HG02973 (cell line): ENCODE results near the gene PCDHGB2.
"Not testable (repeated sequence)": the region's sequence is repeated elsewhere in the genome, so short reads cannot be mapped to it uniquely, and the experiment has no call there.

Experiments used
- ATAC-seq: cut with Tn5 transposase; IDR thresholded peaks from one replicate; pipeline ENCODE4 v1.9.1; 2021; ENCODE audit warnings: moderate library complexity; ENCODE audit not compliant: unreplicated experiment

PCDHGB2 gene

GRCh38 chr5:141359790-141360426, at the start of gene PCDHGB2:
Gene PCDHGB2, plus strand, starts transcription at chr5:141359994. Its CDS starts 142 bp downstream, at chr5:141360136.
- no peak for ATAC-seq

- no peak for ATAC-seq
Observed at GRCh38 chr5:141313711-141314110, 46.1 kb upstream of the PCDHGB2 start.

GRCh38 chr5:141316963-141317362, 42.8 kb upstream of the PCDHGB2 start:
- not testable (repeated sequence) for ATAC-seq

GRCh38 chr5:141319202-141319601, 40.6 kb upstream of the PCDHGB2 start:
- no peak for ATAC-seq

- no peak for ATAC-seq
Observed at GRCh38 chr5:141319699-141320098, 40.1 kb upstream of the PCDHGB2 start.

GRCh38 chr5:141320225-141321169, 39.3 kb upstream of the PCDHGB2 start, which contains the start of gene TAF7:
Gene TAF7, minus strand, starts transcription at chr5:141320784. Its CDS starts 740 bp downstream, at chr5:141320044.
- peak; percentile 91 for ATAC-seq

- no peak for ATAC-seq
Observed at GRCh38 chr5:141322261-141322660, 37.5 kb upstream of the PCDHGB2 start.

- ATAC-seq: peak; percentile 75
Observed at GRCh38 chr5:141326088-141326854, 33.5 kb upstream of the PCDHGB2 start.

- no peak for ATAC-seq
Observed at GRCh38 chr5:141328231-141328630, 31.6 kb upstream of the PCDHGB2 start.

GRCh38 chr5:141330299-141331080, 29.3 kb upstream of the PCDHGB2 start, which contains the start of gene PCDHGA1:
Gene PCDHGA1, plus strand, starts transcription at chr5:141330514.
- ATAC-seq: no peak

GRCh38 chr5:141332571-141332970, 27.2 kb upstream of the PCDHGB2 start:
- not testable (repeated sequence) for ATAC-seq

GRCh38 chr5:141338538-141339306, 21.1 kb upstream of the PCDHGB2 start, which contains the start of gene PCDHGA2:
Gene PCDHGA2, plus strand, starts transcription at chr5:141338760.
- ATAC-seq: peak; percentile 60

GRCh38 chr5:141340781-141341354, 18.9 kb upstream of the PCDHGB2 start:
- ATAC-seq: not testable (repeated sequence)

GRCh38 chr5:141342773-141343172, 17.0 kb upstream of the PCDHGB2 start:
- no peak for ATAC-seq

GRCh38 chr5:141343242-141343952, 16.4 kb upstream of the PCDHGB2 start, which contains the start of gene PCDHGA3:
Gene PCDHGA3, plus strand, starts transcription at chr5:141343829. Its CDS starts 205 bp downstream, at chr5:141344034.
- ATAC-seq: no peak

- ATAC-seq: no peak
Observed at GRCh38 chr5:141343953-141344463, 15.8 kb upstream of the PCDHGB2 start.

GRCh38 chr5:141345327-141345726, 14.5 kb upstream of the PCDHGB2 start:
- ATAC-seq: no peak

GRCh38 chr5:141346017-141346416, 13.8 kb upstream of the PCDHGB2 start:
- not testable (repeated sequence) for ATAC-seq
